Heart left ventricle (tissue), 16 donors: ENCODE data around the gene GUSB. TPM values are rescaled to one million over a fixed set of nuclear protein-coding genes. Genes with fewer than 3 reads are reported as not detected.
"Not testable (repeated sequence)": the region's sequence is repeated elsewhere in the genome, so short reads cannot be mapped to it uniquely, and the experiment has no call there.

ENCODE experiments used
- ATAC-seq, 4 donors: fragments of 200-7000 bp; cut with Tn5 transposase; one replicate each; pipeline ENCODE4 v1.9.1; 2020 to 2022; ENCODE audit warnings: moderate library complexity in 4 of 4, mild to moderate bottlenecking in 3 of 4, moderate number of reproducible peaks in 1 of 4
- DNase-seq, 5 donors: peaks; one replicate each; pipeline ENCODE4 v3.0.0-alpha.2; 2020
- H3K27ac ChIP-seq, 12 donors: fragments of 200-600 bp; sonication (generic) in 4 of 12; one replicate each; pipeline versions ENCODE4 v1.5.0 to v1.8.0; 2016 to 2022; ENCODE audit warnings: mild to moderate bottlenecking in 2 of 12
- H3K27me3 ChIP-seq, 9 donors: fragments of 200-600 bp; sonication (generic) in 2 of 9; one replicate each; pipeline versions ENCODE4 v1.5.1 to v1.8.0; 2016 to 2022; ENCODE audit warnings: mild to moderate bottlenecking in 3 of 9
- H3K36me3 ChIP-seq, 9 donors: fragments of 200-600 bp; sonication (generic) in 2 of 9; one replicate each; pipeline versions ENCODE4 v1.5.0 to v1.8.0; 2018 to 2022; ENCODE audit warnings: mild to moderate bottlenecking in 2 of 9
- H3K4me1 ChIP-seq, 12 donors: fragments of 200-600 bp; sonication (generic) in 4 of 12; one replicate each; pipeline versions ENCODE4 v1.5.0 to v1.8.0; 2016 to 2022; ENCODE audit warnings: mild to moderate bottlenecking in 3 of 12
- H3K4me3 ChIP-seq, 12 donors: fragments of 200-600 bp; sonication (generic) in 4 of 12; one replicate each; pipeline versions ENCODE4 v1.5.0 to v1.8.0; 2017 to 2022; ENCODE audit warnings: mild to moderate bottlenecking in 9 of 12, moderate library complexity in 4 of 12
- H3K9me3 ChIP-seq, 12 donors: fragments of 200-600 bp; sonication (generic) in 4 of 12; one replicate each; pipeline versions ENCODE4 v1.5.0 to v1.8.0; 2016 to 2022; ENCODE audit warnings: mild to moderate bottlenecking in 1 of 12
- CTCF ChIP-seq, 12 donors: fragments of 200-600 bp; sonication (generic) in 4 of 12; IDR thresholded peaks; one replicate each; pipeline versions ENCODE4 v1.5.0 to v1.8.0; 2018 to 2022; ENCODE audit warnings: antibody characterized with exemption in 12 of 12, mild to moderate bottlenecking in 5 of 12
- POLR2A ChIP-seq, 2 donors: fragments of 450-650 bp; IDR thresholded peaks; one replicate each; pipeline ENCODE4 v1.6.1; 2017; ENCODE audit warnings: antibody characterized with exemption in 2 of 2, mild to moderate bottlenecking in 2 of 2, moderate library complexity in 2 of 2
- WGBS, 4 donors: extraction: QIAGEN DNeasy Blood & Tissue Kit in 2 of 4; methylation state at CpG; one replicate each; pipeline versions ENCODE4 v1.1.5 to v1.1.7; 2013 to 2018; 5-methylcytosine and 5-hydroxymethylcytosine counted together
- intact Hi-C, 10 donors: fragments of 100-400 bp; cut with DNase I; formaldehyde crosslinking; loops; one replicate each; pipeline versions ENCODE4 v1.11.1 to v1.14.2; 2022
- long read RNA-seq, 3 donors: library from polyadenylated mRNA; unstranded; transcript quantifications; one replicate each; pipeline ENCODE4 v2.0.0, GENCODE V29; 2020 to 2021
- polyA plus RNA-seq, 2 donors: library from polyadenylated mRNA; stranded (reverse); fragments of 200-250 nt; gene quantifications; one replicate each; pipeline ENCODE4 v1.2.3, GENCODE V29; 2013
- total RNA-seq, 9 donors: library from RNA; depleted of rRNA in 2 of 9; stranded (reverse); fragments of >200 nt in 2 of 9; fragmentation: NEBNext Ultra II Directional in 3 of 9; extraction: Animal tissue kit (Norgen Biotek cat#: 25700) in 3 of 9; gene quantifications; one replicate each; pipeline versions ENCODE4 v1.1.0 to v1.2.4, GENCODE V29; 2016 to 2023
- donor health status: ischemic (EF 13 %, LVEDD 7.1; RV severe dilation, severe dysfunction).
- donor health status: healthy with polysubstance abuse.
- donor health status: DM: no; HTN: yes; CAD: no.
- donor health status: DM: no; HTN: no; CAD: no.
- donor health status: ischemic (EF 25% LVEDD 6.9; RV normal size, moderate dysfunction).
- donor health status: ischemic (EF 25% LVEDD 5.7; RV mildly dilated, moderate dysfunction).
- donor health status: healthy.
- donor health status: DM: yes; HTN: yes; CAD: no.
- donor health status: ischemic (EF 35%, LVEDD 5.7; RV mildly dilated, moderate dysfunction).
- donor health status: nonischemic (EF 11% LVEDD 7.7; RV severe dilation, severe dysfunction).
- donor health status: DM: yes; HTN: yes; CAD: no.
- donor health status: PGD.
- donor health status: ischemic (EF 29% LVEDD 5.4; RV normal size, mild dysfunction).
- donor health status: nonischemic (EF 23%, LVEDD 6.1; RV moderate dilation, normal function).

The GUSB gene
- 10 to 100 TPM in 8 of 9 donors, 1 to 10 TPM in 1; 9.9 to 47.3 (median 14.9) TPM for total RNA-seq
- polyA plus RNA-seq: 10 to 100 TPM; 13.8 to 21.5 TPM
- long read RNA-seq, donor 1, transcript GUSB-201 (12 exons, 2,300 nt): major isoform, 10 of 38 reads
- long read RNA-seq, donor 1, partial matches to known transcripts: 8 of 38 reads
- long read RNA-seq, donor 1, other reads (novel, unspliced or antisense): 20 of 38 reads
- long read RNA-seq, donor 2, transcript GUSB-201 (12 exons, 2,300 nt): major isoform, 23 of 82 reads
- long read RNA-seq, donor 2, partial matches to known transcripts: 12 of 82 reads
- long read RNA-seq, donor 2, other reads (novel, unspliced or antisense): 46 of 82 reads
- long read RNA-seq, donor 3, transcript GUSB-201 (12 exons, 2,300 nt): major isoform, 5 of 19 reads
- long read RNA-seq, donor 3, partial matches to known transcripts: 4 of 19 reads
- long read RNA-seq, donor 3, other reads (novel, unspliced or antisense): 10 of 19 reads

GRCh38 chr7:65981965-65982792 lies at the start of gene GUSB:
Gene GUSB, minus strand, starts transcription at chr7:65982213. Its CDS starts 30 bp downstream, at chr7:65982183.
- peaks cover 0 to 24% (median 16%) of the 10 kb centered on the region in 12 donors for H3K4me1 ChIP-seq
- TF ChIP-seq POLR2A (IDR thresholded peaks at IDR 0.05) (peak in 1 of 2 donors; percentile 87), CTCF (IDR thresholded peaks at IDR 0.05) (no peak)
- H3K4me3 ChIP-seq: peak within 1 kb of the TSS; percentile 66 to 99 (median 84)
- H3K36me3 ChIP-seq: peaks cover 0 to 23% (median 16%) of the 10 kb centered on the region in 9 donors
- peak; percentile 92 to 98 (median 96) for ATAC-seq
- intact Hi-C loops: loop anchor here in 1 of 10 donors (10.0 kb wide), 1 partner anchor 107 kb away; the partner anchor contains the start of gene VKORC1L1
- H3K27ac ChIP-seq: peak within 1 kb of the TSS; percentile 14 to 92 (median 85)
- 4 to 7% (median 5%) methylated on average over 46 to 62 of the region's 62 CpGs for WGBS, 4 donors
- H3K27me3 ChIP-seq: no peaks in the 10 kb centered on the region
- DNase-seq: peak; percentile 92 to 96 (median 94)
- no peaks in the 10 kb centered on the region for H3K9me3 ChIP-seq

GRCh38 chr7:66028342-66028741 lies 46.3 kb upstream of the GUSB start:
- ATAC-seq, H3K27ac ChIP-seq, H3K27me3 ChIP-seq, H3K9me3 ChIP-seq, H3K4me3 ChIP-seq, H3K36me3 ChIP-seq, H3K4me1 ChIP-seq, intact Hi-C loops, DNase-seq: not testable (repeated sequence)
- 44 to 54% (median 49%) methylated on average over 3 of the region's 3 CpGs for WGBS, 4 donors

GRCh38 chr7:66016131-66016461 lies 34.1 kb upstream of the GUSB start:
- WGBS, 4 donors: 41 to 52% (median 46%) methylated on average over 4 of the region's 4 CpGs
- H3K4me3 ChIP-seq: no peak overlapping the region
- no peaks in the 10 kb centered on the region for H3K36me3 ChIP-seq
- no peak overlapping the region for H3K27ac ChIP-seq
- DNase-seq (no peak), ATAC-seq (peak in 1 of 4 donors; percentile 41)
- no peaks in the 10 kb centered on the region for H3K9me3 ChIP-seq
- intact Hi-C loops: no loop called here
- no peak for TF ChIP-seq CTCF (IDR thresholded peaks at IDR 0.05)
- TF ChIP-seq POLR2A (IDR thresholded peaks at IDR 0.05): no peak
- H3K4me1 ChIP-seq: no peaks in the 10 kb centered on the region
- no peaks in the 10 kb centered on the region for H3K27me3 ChIP-seq

- 78 to 80% (median 79%) methylated on average over 8 of the region's 8 CpGs for WGBS, 4 donors
Measured at GRCh38 chr7:66015440-66016130, 33.6 kb upstream of the GUSB start.

More at GRCh38 chr7:66015440-66016130, 33.6 kb upstream of the GUSB start:
- no peak for TF ChIP-seq POLR2A (IDR thresholded peaks at IDR 0.05)
- no peak for TF ChIP-seq CTCF (IDR thresholded peaks at IDR 0.05)
- no peaks in the 10 kb centered on the region for H3K36me3 ChIP-seq
- H3K9me3 ChIP-seq: no peaks in the 10 kb centered on the region
- no peak for ATAC-seq
- H3K27me3 ChIP-seq: no peaks in the 10 kb centered on the region
- no peak for DNase-seq
- intact Hi-C loops: loop anchor here in 1 of 10 donors (2.0 kb wide), 1 partner anchor 293 kb away; no protein-coding TSS in a partner anchor
- no peaks in the 10 kb centered on the region for H3K4me1 ChIP-seq
- no peak overlapping the region for H3K4me3 ChIP-seq
- H3K27ac ChIP-seq: no peak overlapping the region
